HUES6 (cell line): ENCODE measurements around the gene LMTK2.

Source experiments
- H3K27ac ChIP-seq: 2 replicates; pipeline ENCODE4 v1.7.0; 2013; ENCODE audit warnings: low read depth, mild to moderate bottlenecking, low read length, inconsistent platforms
- H3K27me3 ChIP-seq: 2 replicates; pipeline ENCODE4 v1.6.1; 2013; ENCODE audit warnings: low read length; ENCODE audit not compliant: control insufficient read depth, insufficient read depth
- H3K36me3 ChIP-seq: 2 replicates; pipeline ENCODE4 v1.6.1; 2013; ENCODE audit warnings: low read length; ENCODE audit not compliant: control insufficient read depth, insufficient read depth
- H3K4me1 ChIP-seq: 2 replicates; pipeline ENCODE4 v1.6.1; 2013; ENCODE audit warnings: low read length; ENCODE audit not compliant: control insufficient read depth, insufficient read depth
- H3K4me3 ChIP-seq: 2 replicates; pipeline ENCODE4 v1.5.1; 2013; ENCODE audit warnings: low read depth, low read length
- H3K9ac ChIP-seq: one replicate; pipeline ENCODE4 v1.6.1; 2013; ENCODE audit warnings: mild to moderate bottlenecking, low read length
- H3K9me3 ChIP-seq: 2 replicates; pipeline ENCODE4 v1.6.1; 2013; ENCODE audit warnings: low read depth, low read length; ENCODE audit not compliant: control insufficient read depth, insufficient read depth

Gene LMTK2

GRCh38 chr7:98123365-98123696 lies 16.7 kb downstream of the LMTK2 start:
- no peaks in the 10 kb centered on the region for H3K27me3 ChIP-seq

GRCh38 chr7:98125759-98126158 lies 19.1 kb downstream of the LMTK2 start:
- Histone ChIP-seq H3K4me1 (peaks cover 6% of the 10 kb centered on the region; the same call in 1 of the 2 replicates), H3K27me3 (no peaks in the 10 kb centered on the region)

More at GRCh38 chr7:98123365-98123696, 16.7 kb downstream of the LMTK2 start:
- Histone ChIP-seq H3K9me3 (no peaks in the 10 kb centered on the region), H3K4me1 (0 out of 2 replicates have a peak, but pooled peaks cover 7% of the 10 kb centered on the region), H3K27ac (no peak overlapping the region), H3K4me3 (no peak overlapping the region), H3K36me3 (peaks cover 2% of the 10 kb centered on the region; the same call in 1 of the 2 replicates), H3K9ac (no peak overlapping the region)

GRCh38 chr7:98126311-98127142 lies 19.9 kb downstream of the LMTK2 start:
- Histone ChIP-seq H3K9ac (no peak overlapping the region), H3K36me3 (no peaks in the 10 kb centered on the region), H3K4me3 (no peak overlapping the region), H3K27me3 (no peaks in the 10 kb centered on the region), H3K9me3 (no peaks in the 10 kb centered on the region), H3K27ac (no peak overlapping the region), H3K4me1 (peaks cover 11% of the 10 kb centered on the region)

More at GRCh38 chr7:98125759-98126158, 19.1 kb downstream of the LMTK2 start:
- Histone ChIP-seq H3K36me3 (no peaks in the 10 kb centered on the region), H3K27ac (no peak overlapping the region), H3K4me3 (no peak overlapping the region), H3K9ac (no peak overlapping the region), H3K9me3 (no peaks in the 10 kb centered on the region)

GRCh38 chr7:98128346-98128745 lies 21.7 kb downstream of the LMTK2 start:
- H3K27me3 ChIP-seq: no peaks in the 10 kb centered on the region
- H3K9ac ChIP-seq: no peak overlapping the region
- no peaks in the 10 kb centered on the region for H3K9me3 ChIP-seq
- H3K27ac ChIP-seq: no peak overlapping the region
- no peaks in the 10 kb centered on the region for H3K36me3 ChIP-seq
- no peak overlapping the region for H3K4me3 ChIP-seq
- H3K4me1 ChIP-seq: peaks cover 19% of the 10 kb centered on the region

GRCh38 chr7:98130959-98131358 lies 24.3 kb downstream of the LMTK2 start:
- Histone ChIP-seq H3K9ac (no peak overlapping the region), H3K4me1 (peaks cover 29% of the 10 kb centered on the region), H3K4me3 (no peak overlapping the region), H3K27ac (no peak overlapping the region), H3K27me3 (no peaks in the 10 kb centered on the region), H3K9me3 (no peaks in the 10 kb centered on the region), H3K36me3 (no peaks in the 10 kb centered on the region)

GRCh38 chr7:98133181-98133580 lies 26.5 kb downstream of the LMTK2 start:
- H3K9ac ChIP-seq: no peak overlapping the region
- peaks cover 36% of the 10 kb centered on the region for H3K4me1 ChIP-seq
- no peak overlapping the region for H3K27ac ChIP-seq

DNA sequence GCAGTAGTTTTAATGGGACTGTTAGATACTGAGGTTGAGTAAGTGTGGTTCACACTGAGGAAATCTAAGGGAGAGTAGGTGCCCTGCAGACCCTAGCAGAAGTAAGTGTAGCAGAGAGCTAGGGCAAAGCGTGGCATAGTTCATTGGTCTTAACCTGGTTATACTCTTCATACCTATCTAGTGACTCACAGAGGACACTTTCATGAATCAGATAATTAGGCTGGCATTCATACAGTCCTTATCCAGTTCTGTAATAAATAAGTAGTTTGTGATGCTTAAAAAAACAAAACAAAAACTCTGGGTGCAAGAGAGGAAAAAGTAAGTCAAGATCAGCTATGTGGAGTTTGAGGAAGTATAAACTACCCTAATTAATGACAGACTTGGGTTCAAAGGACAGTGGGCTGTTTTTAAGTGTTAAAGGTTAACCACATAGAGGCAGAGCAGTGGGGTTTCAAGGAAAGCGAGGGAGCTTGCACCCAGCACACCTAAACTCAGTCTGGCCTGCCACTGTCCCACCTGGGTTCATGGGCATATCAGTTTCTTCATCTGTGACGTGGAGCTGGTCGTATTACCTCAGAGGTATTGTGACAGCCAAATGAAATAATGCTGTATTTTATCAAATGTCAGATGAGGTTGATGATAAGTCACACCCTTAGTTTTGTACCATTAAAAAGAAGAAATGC lies 27.1 kb downstream of the LMTK2 start:
- Histone ChIP-seq H3K27me3 (no peaks in the 10 kb centered on the region), H3K27ac (peak overlapping the region; percentile 3; the same call in 1 of the 2 replicates), H3K9me3 (no peaks in the 10 kb centered on the region), H3K4me3 (no peak overlapping the region), H3K36me3 (peaks cover 20% of the 10 kb centered on the region), H3K4me1 (peaks cover 36% of the 10 kb centered on the region), H3K9ac (no peak overlapping the region)

More at GRCh38 chr7:98133181-98133580, 26.5 kb downstream of the LMTK2 start:
- H3K36me3 ChIP-seq: peaks cover 16% of the 10 kb centered on the region
- H3K9me3 ChIP-seq: no peaks in the 10 kb centered on the region
- no peak overlapping the region for H3K4me3 ChIP-seq
- no peaks in the 10 kb centered on the region for H3K27me3 ChIP-seq

DNA sequence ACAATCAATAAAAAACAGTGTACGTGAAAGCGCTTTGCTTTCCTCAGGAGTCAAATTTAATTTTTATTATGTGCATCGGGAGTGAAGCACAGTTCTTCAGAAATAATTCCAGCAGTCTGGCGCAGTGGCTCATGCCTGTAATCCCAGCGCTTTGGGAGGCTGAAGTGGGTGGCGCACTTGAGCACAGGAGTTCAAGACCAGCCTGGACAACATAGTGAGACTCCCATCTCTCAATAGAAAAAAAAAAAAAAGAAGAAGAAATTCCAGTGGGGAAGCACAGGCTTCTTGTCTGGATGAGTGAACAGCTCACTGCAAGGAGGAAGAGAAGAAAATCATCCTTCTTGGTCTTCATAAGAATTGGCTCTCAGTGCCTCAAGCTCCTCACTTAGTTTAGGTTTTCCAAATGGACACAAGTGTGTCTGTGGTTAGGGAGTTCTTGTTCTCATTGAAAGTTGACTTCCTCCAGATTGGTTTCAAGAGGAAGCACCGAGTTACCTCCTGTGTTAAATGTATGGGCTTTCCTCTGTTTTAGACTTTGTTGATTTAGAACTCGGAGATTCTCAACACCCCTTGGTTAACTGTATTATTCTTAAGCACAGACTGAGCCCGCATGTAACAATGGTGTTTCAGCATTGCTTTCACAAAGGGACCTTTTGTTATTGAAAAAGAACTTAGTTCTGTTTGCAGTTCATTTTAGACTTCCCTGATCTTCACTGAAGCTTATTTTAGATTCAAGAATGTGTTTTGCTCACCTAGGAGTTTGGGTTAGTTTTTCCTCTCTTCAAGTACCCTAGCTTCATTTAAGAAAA lies 28.0 kb downstream of the LMTK2 start:
- no peaks in the 10 kb centered on the region for H3K27me3 ChIP-seq
- no peaks in the 10 kb centered on the region for H3K9me3 ChIP-seq
- H3K36me3 ChIP-seq: peaks cover 28% of the 10 kb centered on the region
- H3K27ac ChIP-seq: peak overlapping the region; percentile 3; the same call in 1 of the 2 replicates
- H3K9ac ChIP-seq: no peak overlapping the region
- peaks cover 36% of the 10 kb centered on the region for H3K4me1 ChIP-seq
- H3K4me3 ChIP-seq: no peak overlapping the region

- H3K9ac ChIP-seq: no peak overlapping the region
- H3K36me3 ChIP-seq: peaks cover 29% of the 10 kb centered on the region
- peak overlapping the region; percentile 31; the same call in 1 of the 2 replicates for H3K27ac ChIP-seq
- no peaks in the 10 kb centered on the region for H3K9me3 ChIP-seq
- H3K4me3 ChIP-seq: no peak overlapping the region
- H3K27me3 ChIP-seq: no peaks in the 10 kb centered on the region
- peaks cover 32% of the 10 kb centered on the region for H3K4me1 ChIP-seq
Observed at GRCh38 chr7:98135984-98136383, 29.3 kb downstream of the LMTK2 start.

- no peaks in the 10 kb centered on the region for H3K27me3 ChIP-seq
- H3K4me1 ChIP-seq: peaks cover 29% of the 10 kb centered on the region
- H3K36me3 ChIP-seq: peaks cover 32% of the 10 kb centered on the region
- no peaks in the 10 kb centered on the region for H3K9me3 ChIP-seq
- no peak overlapping the region for H3K9ac ChIP-seq
- H3K4me3 ChIP-seq: no peak overlapping the region
- H3K27ac ChIP-seq: no peak overlapping the region
Observed at GRCh38 chr7:98136423-98136822, 29.8 kb downstream of the LMTK2 start.
